ENCODE results near the gene MYO3A.

- no peak for TF ChIP-seq CTCF (IDR thresholded peaks at IDR 0.05)
- TF ChIP-seq EZH2 (IDR thresholded peaks at IDR 0.05; ENCODE audit: borderline replicate concordance, insufficient read depth, low read depth, low read length, poor library complexity, severe bottlenecking) = no peak
These were observed 44.7 kb downstream of the MYO3A start for GRCh38 chr10:25978771-25979170.

Data from B cell (primary cell).